Kidney (tissue), 14 donors: ENCODE results near the gene APPL1. TPM values are rescaled to one million over a fixed set of nuclear protein-coding genes. Genes with fewer than 3 reads are reported as not detected.

Experiments
- DNase-seq, 5 donors: peaks; one replicate each; pipeline ENCODE4 v3.0.0-alpha.2; 2013 to 2020
- FAIRE-seq: peaks from 2 replicates; lab custom pipeline; 2012; peaks lifted over from hg19 to GRCh38; lab: Jason Lieb, UNC
- H3K27ac ChIP-seq, 2 donors: one replicate each; pipeline ENCODE4 v1.7.0; 2013; ENCODE audit warnings: low read depth in 2 of 2, low read length in 2 of 2, inconsistent platforms in 1 of 2
- H3K27me3 ChIP-seq: one replicate; pipeline ENCODE4 v1.7.1; 2013; ENCODE audit warnings: low read length, inconsistent platforms; ENCODE audit not compliant: control insufficient read depth, insufficient read depth
- H3K36me3 ChIP-seq, 3 donors: one replicate each; pipeline versions ENCODE4 v1.7.0 to v1.7.1; 2013; ENCODE audit warnings: low read length in 3 of 3, control low read depth in 1 of 3, inconsistent platforms in 1 of 3; ENCODE audit not compliant: insufficient read depth in 3 of 3, control insufficient read depth in 2 of 3
- H3K4me1 ChIP-seq, 3 donors: one replicate each; pipeline versions ENCODE4 v1.7.0 to v1.7.1; 2013; ENCODE audit warnings: low read length in 3 of 3, inconsistent platforms in 1 of 3, low read depth in 1 of 3; ENCODE audit not compliant: control insufficient read depth in 2 of 3, insufficient read depth in 2 of 3
- H3K4me3 ChIP-seq, 3 donors: one replicate each; pipeline versions ENCODE4 v1.7.0 to v1.8.1; 2013; ENCODE audit warnings: low read length in 3 of 3, control low read depth in 1 of 3, inconsistent platforms in 1 of 3
- H3K9ac ChIP-seq, 3 donors: one replicate each; pipeline versions ENCODE4 v1.7.0 to v1.7.1; 2013; ENCODE audit warnings: low read length in 3 of 3, control low read depth in 1 of 3, inconsistent platforms in 1 of 3
- H3K9me3 ChIP-seq, 3 donors: one replicate each; pipeline versions ENCODE4 v1.7.0 to v1.7.1; 2013; ENCODE audit warnings: low read length in 3 of 3, control low read depth in 1 of 3, inconsistent platforms in 1 of 3; ENCODE audit not compliant: control insufficient read depth in 2 of 3, insufficient read depth in 1 of 3
- intact Hi-C: fragments of 100-400 bp; cut with DNase I; formaldehyde crosslinking; loops from one replicate; pipeline ENCODE4 v1.11.1; 2022
- polyA plus RNA-seq: library from polyadenylated mRNA; stranded (reverse); fragments of 350-450 nt; fragmentation: Illumina TruSeq; extraction: RNeasy Lipid Tissue Mini Kit (QIAGEN cat#74804); gene quantifications from one replicate; pipeline ENCODE4 v1.2.3, GENCODE V29; 2014; ENCODE audit warnings: low read depth, low replicate concordance; ENCODE audit not compliant: insufficient read depth
- total RNA-seq: library from RNA; stranded (reverse); fragmentation: NEBNext Ultra II Directional; extraction: Animal tissue kit (Norgen Biotek cat#: 25700); gene quantifications from one replicate; pipeline ENCODE4 v1.2.1, GENCODE V29; 2021
- TF ChIP-seq, protein P1 (sequence below): IDR thresholded peaks from 3 replicates; pipeline ENCODE4 v1.5.1; 2012; ENCODE audit warnings: mild to moderate bottlenecking, moderate library complexity, borderline replicate concordance; ENCODE audit not compliant: insufficient read depth; ENCODE audit errors: extremely low read depth
- donor health status: control.
- donor health status: control.
- donor health status: control.
- donor health status: control.
- donor health status: control.
- donor health status: DM: yes; HTN: yes; CAD: no.
- donor health status: Normal renal cell carcinoma (clear cell type).

The APPL1 gene
- total and polyA plus RNA-seq, 2 donors from 2014 or later, result 9.5 to 48.2 TPM

DNA sequence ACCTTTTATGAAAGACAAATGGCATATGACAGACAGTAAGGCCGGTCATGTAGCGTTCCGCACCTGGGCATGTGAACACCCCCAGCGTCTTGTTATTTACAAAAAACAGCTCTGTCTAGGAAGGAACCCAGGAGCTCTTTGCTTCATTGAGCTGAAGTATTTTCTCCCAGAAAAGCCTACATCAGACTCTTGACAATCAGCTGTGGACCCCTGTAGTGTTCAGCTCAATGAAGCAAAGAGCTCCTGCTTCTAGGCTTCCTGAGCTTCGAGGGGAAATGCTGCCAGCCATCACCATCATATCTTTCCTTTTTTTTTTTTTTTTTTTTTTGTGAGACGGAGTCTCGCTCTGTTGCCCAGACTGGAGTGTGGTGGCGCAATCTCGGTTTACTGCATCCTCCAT, 60.9 kb downstream of the APPL1 start:
- FAIRE-seq, result no peak
- intact Hi-C loops, result no loop called here
- no peak overlapping the region for H3K9ac ChIP-seq
- no peaks in the 10 kb centered on the region for H3K4me1 ChIP-seq
- H3K27ac ChIP-seq, result no peak overlapping the region
- no peak overlapping the region for H3K4me3 ChIP-seq
- H3K27me3 ChIP-seq, result no peaks in the 10 kb centered on the region
- no peaks in the 10 kb centered on the region for H3K9me3 ChIP-seq
- DNase-seq, result no peak
- H3K36me3 ChIP-seq, result no peaks in the 10 kb centered on the region
- TF ChIP-seq, protein P1, sequence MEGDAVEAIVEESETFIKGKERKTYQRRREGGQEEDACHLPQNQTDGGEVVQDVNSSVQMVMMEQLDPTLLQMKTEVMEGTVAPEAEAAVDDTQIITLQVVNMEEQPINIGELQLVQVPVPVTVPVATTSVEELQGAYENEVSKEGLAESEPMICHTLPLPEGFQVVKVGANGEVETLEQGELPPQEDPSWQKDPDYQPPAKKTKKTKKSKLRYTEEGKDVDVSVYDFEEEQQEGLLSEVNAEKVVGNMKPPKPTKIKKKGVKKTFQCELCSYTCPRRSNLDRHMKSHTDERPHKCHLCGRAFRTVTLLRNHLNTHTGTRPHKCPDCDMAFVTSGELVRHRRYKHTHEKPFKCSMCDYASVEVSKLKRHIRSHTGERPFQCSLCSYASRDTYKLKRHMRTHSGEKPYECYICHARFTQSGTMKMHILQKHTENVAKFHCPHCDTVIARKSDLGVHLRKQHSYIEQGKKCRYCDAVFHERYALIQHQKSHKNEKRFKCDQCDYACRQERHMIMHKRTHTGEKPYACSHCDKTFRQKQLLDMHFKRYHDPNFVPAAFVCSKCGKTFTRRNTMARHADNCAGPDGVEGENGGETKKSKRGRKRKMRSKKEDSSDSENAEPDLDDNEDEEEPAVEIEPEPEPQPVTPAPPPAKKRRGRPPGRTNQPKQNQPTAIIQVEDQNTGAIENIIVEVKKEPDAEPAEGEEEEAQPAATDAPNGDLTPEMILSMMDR, result no peak

GRCh38 chr3:57292159-57292896, 64.8 kb downstream of the APPL1 start, which contains the start of gene ASB14:
Gene ASB14 (minus strand): TSS chr3:57292685. CDS start chr3:57292033, 652 bp downstream.
- Histone ChIP-seq H3K9me3 (no peaks in the 10 kb centered on the region), H3K4me1 (no peaks in the 10 kb centered on the region), H3K9ac (no peak within 1 kb of the TSS), H3K27me3 (no peaks in the 10 kb centered on the region), H3K4me3 (no peak within 1 kb of the TSS), H3K36me3 (no peaks in the 10 kb centered on the region), H3K27ac (no peak within 1 kb of the TSS)
- no peak for DNase-seq
- no peak for FAIRE-seq
- TF ChIP-seq, protein P1, result no peak
- intact Hi-C loops, result no loop called here

- Histone ChIP-seq H3K9ac (no peak overlapping the region), H3K36me3 (no peaks in the 10 kb centered on the region), H3K27ac (no peak overlapping the region), H3K4me3 (no peak overlapping the region), H3K4me1 (no peaks in the 10 kb centered on the region), H3K9me3 (no peaks in the 10 kb centered on the region), H3K27me3 (no peaks in the 10 kb centered on the region)
- FAIRE-seq (no peak), DNase-seq (no peak)
- intact Hi-C loops, result no loop called here
- TF ChIP-seq, protein P1, result no peak
These were observed 65.5 kb downstream of the APPL1 start for GRCh38 chr3:57292897-57293526.
